GM13976 (cell line): Measurements from ENCODE around the gene EXOC3L2.
"Not testable (repeated sequence)": the region's sequence is repeated elsewhere in the genome, so short reads cannot be mapped to it uniquely, and the experiment has no call there.

Experiments used
- DNase-seq: peaks from one replicate; pipeline ENCODE4 v3.0.0; 2012; ENCODE audit warnings: low spot score
- CTCF ChIP-seq: IDR thresholded peaks from 2 replicates; pipeline ENCODE4 v1.5.1; 2012; ENCODE audit warnings: borderline replicate concordance, mild to moderate bottlenecking; ENCODE audit not compliant: insufficient read depth; ENCODE audit errors: extremely low read depth, missing control alignments, control extremely low read depth
- in situ Hi-C: fragments of 300-500 bp; cut with MboI; formaldehyde crosslinking; loops from one replicate; pipeline ENCODE4 v1.12.0; 2022; ENCODE audit warnings: low sequenced_read_pairs, mixed read lengths, inconsistent platforms; ENCODE audit not compliant: unreplicated experiment

EXOC3L2 gene

DNA sequence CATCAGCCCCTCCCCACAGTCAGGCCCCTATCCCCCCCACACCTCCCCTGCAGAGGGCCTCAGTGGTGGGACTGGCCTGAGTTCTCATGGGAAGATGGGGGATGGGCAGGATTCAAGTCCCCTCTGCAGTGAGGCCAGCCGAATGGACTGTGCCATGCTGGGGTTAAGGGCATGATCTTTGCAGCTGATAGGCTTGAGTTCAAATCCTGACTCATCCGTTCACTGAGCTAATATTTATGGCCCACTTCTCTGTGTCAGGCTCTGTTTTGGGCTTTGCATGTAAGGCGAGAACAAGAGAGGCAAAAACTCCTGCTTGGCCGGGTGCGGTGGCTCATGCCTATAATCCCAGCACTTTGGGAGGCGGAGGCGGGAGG is 26.5 kb upstream of the EXOC3L2 start:
- no peak for TF ChIP-seq CTCF
- no peak for DNase-seq
- in situ Hi-C loops = no loop called here

- no peak for TF ChIP-seq CTCF
- no peak for DNase-seq
- in situ Hi-C loops = no loop called here
Measured at GRCh38 chr19:45271098-45271734, 26.0 kb upstream of the EXOC3L2 start.

DNA sequence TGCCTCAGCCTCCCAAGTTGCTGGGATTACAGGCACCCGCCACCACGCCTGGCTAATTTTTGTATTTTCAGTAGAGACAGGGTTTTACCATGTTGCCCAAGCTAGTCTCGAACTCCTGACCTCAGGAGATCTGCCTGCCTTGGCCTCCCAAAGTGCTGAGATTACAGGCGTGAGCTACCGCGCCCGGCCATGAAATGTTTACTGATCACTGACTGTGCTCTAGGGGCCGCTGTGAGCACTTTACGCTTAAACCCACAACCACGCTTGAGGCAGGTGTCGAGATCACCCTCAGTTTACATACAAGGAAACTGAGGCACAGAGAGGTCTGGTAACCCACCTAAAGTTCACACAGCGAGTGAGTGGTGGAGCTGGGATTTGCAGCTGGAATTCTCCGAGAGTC is 24.7 kb upstream of the EXOC3L2 start:
- in situ Hi-C loops, DNase-seq: not testable (repeated sequence)

DNA sequence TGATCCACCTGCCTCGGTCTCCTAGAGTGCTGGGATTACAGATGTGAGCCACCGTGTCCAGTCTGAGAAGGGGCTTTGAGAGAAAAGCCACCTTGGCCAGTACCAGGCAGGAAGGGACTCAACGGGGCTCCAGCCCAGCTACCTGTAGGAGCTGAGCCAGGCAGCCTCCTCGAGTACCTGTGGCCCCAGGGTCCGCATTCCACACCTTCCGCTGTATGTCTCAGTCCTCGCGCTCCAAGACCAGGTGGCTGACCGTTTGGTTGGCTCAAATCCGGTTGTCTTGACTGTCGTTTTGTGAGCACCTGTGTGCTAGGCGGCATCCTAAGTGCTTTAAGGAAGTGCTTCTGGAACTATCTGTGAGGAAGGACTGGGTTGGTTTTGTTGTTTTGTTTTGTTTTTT is 22.1 kb upstream of the EXOC3L2 start:
- DNase-seq = no peak
- in situ Hi-C loops = no loop called here
- TF ChIP-seq CTCF = no peak

GRCh38 chr19:45265375-45265774 is 20.2 kb upstream of the EXOC3L2 start:
- DNase-seq = no peak
- TF ChIP-seq CTCF = no peak
- in situ Hi-C loops = no loop called here

- no peak for DNase-seq
- in situ Hi-C loops = no loop called here
- no peak for TF ChIP-seq CTCF
Measured at GRCh38 chr19:45264781-45265317, 19.6 kb upstream of the EXOC3L2 start.

DNA sequence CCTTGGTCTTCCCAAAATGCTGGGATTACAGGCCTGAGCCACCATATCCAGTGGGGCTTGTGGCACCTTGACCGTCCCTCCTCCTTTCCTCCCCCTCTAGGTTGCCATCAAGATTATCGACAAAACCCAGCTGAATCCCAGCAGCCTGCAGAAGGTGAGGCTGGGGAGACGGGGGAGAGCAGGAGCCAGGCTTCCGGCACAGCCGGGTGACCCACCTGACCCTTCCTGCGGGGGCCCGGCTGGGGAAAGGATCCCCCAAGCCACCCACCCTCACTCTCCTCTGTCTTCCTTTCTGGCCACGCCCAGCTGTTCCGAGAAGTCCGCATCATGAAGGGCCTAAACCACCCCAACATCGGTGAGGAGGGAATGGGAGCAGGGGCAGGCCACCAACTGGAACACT is 17.8 kb upstream of the EXOC3L2 start:
- in situ Hi-C loops = no loop called here
- no peak for TF ChIP-seq CTCF

More for the DNA sequence above, 17.8 kb upstream of the EXOC3L2 start:
- DNase-seq = no peak
